Lower lobe of right lung (tissue), 2 donors: Measurements from ENCODE around the gene ATXN1. TPM values are rescaled to one million over a fixed set of nuclear protein-coding genes. Genes with fewer than 3 reads are reported as not detected.

Experiments
- ATAC-seq, 2 donors: fragments of 200-7000 bp; cut with Tn5 transposase; one replicate each; pipeline ENCODE4 v1.9.1; 2020 to 2022; ENCODE audit warnings: mild to moderate bottlenecking in 2 of 2, moderate library complexity in 2 of 2
- DNase-seq: peaks from one replicate; pipeline ENCODE4 v3.0.0-alpha.2; 2020
- H3K27ac ChIP-seq: fragments of 200-600 bp; one replicate; pipeline ENCODE4 v1.8.0; 2022
- H3K27me3 ChIP-seq: fragments of 200-600 bp; one replicate; pipeline ENCODE4 v1.8.0; 2022; ENCODE audit warnings: low read depth
- H3K36me3 ChIP-seq: fragments of 200-600 bp; one replicate; pipeline ENCODE4 v1.8.0; 2022; ENCODE audit warnings: mild to moderate bottlenecking
- H3K4me1 ChIP-seq: fragments of 200-600 bp; one replicate; pipeline ENCODE4 v1.8.0; 2022
- H3K4me3 ChIP-seq: fragments of 200-600 bp; one replicate; pipeline ENCODE4 v1.8.0; 2022; ENCODE audit warnings: mild to moderate bottlenecking
- H3K9me3 ChIP-seq: fragments of 200-600 bp; one replicate; pipeline ENCODE4 v1.8.0; 2022
- CTCF ChIP-seq: fragments of 200-600 bp; IDR thresholded peaks from one replicate; pipeline ENCODE4 v1.8.0; 2022; ENCODE audit warnings: antibody characterized with exemption, mild to moderate bottlenecking
- intact Hi-C: fragments of 100-400 bp; cut with DNase I; formaldehyde crosslinking; loops from one replicate; pipeline ENCODE4 v1.11.0; 2022
- total RNA-seq: library from RNA; stranded (reverse); fragmentation: NEBNext Ultra II Directional; extraction: Animal tissue kit (Norgen Biotek cat#: 25700); gene quantifications from one replicate; pipeline ENCODE4 v1.2.1, GENCODE V29; 2021
- donor health status: DM: no; HTN: yes; CAD: no; lungs with severe emphysema.

Gene ATXN1
- total RNA-seq, 1 donor from 2014 or later: 75.9 TPM

DNA sequence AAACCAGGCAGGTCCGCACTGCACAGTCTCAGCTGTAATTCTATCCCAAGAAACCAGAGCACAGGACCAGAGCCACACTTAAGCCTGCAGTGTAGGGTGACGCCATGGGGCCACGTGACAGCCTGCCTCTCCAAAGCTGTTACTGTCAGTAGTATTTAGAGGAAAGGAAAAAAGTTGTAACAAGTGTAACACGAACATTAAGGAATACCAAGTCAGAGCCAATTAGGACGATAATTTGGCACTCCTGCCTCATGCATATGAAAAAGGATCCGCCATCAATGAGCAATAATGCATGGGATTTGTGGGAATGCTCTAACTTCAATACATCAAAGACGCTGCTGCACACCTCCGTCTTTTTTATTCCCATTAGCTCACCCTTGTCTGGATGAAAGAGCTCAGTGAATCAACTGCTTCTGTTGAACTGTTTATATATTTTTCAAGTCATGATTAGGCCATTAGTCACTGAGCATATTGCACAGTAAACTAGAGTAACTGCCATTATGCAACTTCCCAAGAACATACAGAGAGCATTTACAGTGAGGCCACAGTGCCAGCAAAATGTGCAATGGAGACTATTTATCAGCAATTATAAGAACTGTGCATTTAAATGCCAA, 79.9 kb downstream of the ATXN1 start:
- intact Hi-C loops: no loop called here
- Histone ChIP-seq H3K4me3 (no peak overlapping the region), H3K27ac (no peak overlapping the region), H3K4me1 (peaks cover 56% of the 10 kb centered on the region), H3K9me3 (no peaks in the 10 kb centered on the region), H3K36me3 (no peaks in the 10 kb centered on the region), H3K27me3 (no peaks in the 10 kb centered on the region)
- no peak for DNase-seq
- no peak for TF ChIP-seq CTCF
- peak; percentile 42 to 61 for ATAC-seq

- Histone ChIP-seq H3K4me1 (peaks cover 51% of the 10 kb centered on the region), H3K4me3 (no peak overlapping the region), H3K9me3 (no peaks in the 10 kb centered on the region), H3K27ac (no peak overlapping the region), H3K36me3 (no peaks in the 10 kb centered on the region), H3K27me3 (no peaks in the 10 kb centered on the region)
- no peak for DNase-seq
- no peak for TF ChIP-seq CTCF
- intact Hi-C loops: no loop called here
- no peak for ATAC-seq
Observed at GRCh38 chr6:16679050-16679449, 82.2 kb downstream of the ATXN1 start.

- Histone ChIP-seq H3K4me1 (peaks cover 37% of the 10 kb centered on the region), H3K9me3 (no peaks in the 10 kb centered on the region), H3K36me3 (no peaks in the 10 kb centered on the region), H3K27me3 (no peaks in the 10 kb centered on the region), H3K4me3 (no peak overlapping the region), H3K27ac (peak overlapping the region; percentile 7)
- DNase-seq (no peak), ATAC-seq (no peak)
- intact Hi-C loops: no loop called here
- no peak for TF ChIP-seq CTCF
Observed at GRCh38 chr6:16677458-16677857, 83.8 kb downstream of the ATXN1 start.

GRCh38 chr6:16676978-16677377, 84.3 kb downstream of the ATXN1 start:
- H3K4me3 ChIP-seq: no peak overlapping the region
- no peaks in the 10 kb centered on the region for H3K9me3 ChIP-seq
- intact Hi-C loops: no loop called here
- peak; percentile 74 to 92 for ATAC-seq
- DNase-seq: no peak
- peak overlapping the region; percentile 20 for H3K27ac ChIP-seq
- H3K36me3 ChIP-seq: no peaks in the 10 kb centered on the region
- H3K4me1 ChIP-seq: peaks cover 42% of the 10 kb centered on the region
- H3K27me3 ChIP-seq: no peaks in the 10 kb centered on the region
- no peak for TF ChIP-seq CTCF

GRCh38 chr6:16676376-16676775, 84.9 kb downstream of the ATXN1 start:
- peaks cover 47% of the 10 kb centered on the region for H3K4me1 ChIP-seq
- no peaks in the 10 kb centered on the region for H3K27me3 ChIP-seq
- intact Hi-C loops: no loop called here
- no peak for DNase-seq
- peak overlapping the region; percentile 20 for H3K27ac ChIP-seq
- H3K4me3 ChIP-seq: no peak overlapping the region
- no peaks in the 10 kb centered on the region for H3K36me3 ChIP-seq
- no peak for TF ChIP-seq CTCF
- H3K9me3 ChIP-seq: no peaks in the 10 kb centered on the region
- ATAC-seq: no peak
